ENCODE data around the gene PDRG1.
"Not testable (repeated sequence)": the region's sequence is repeated elsewhere in the genome, so short reads cannot be mapped to it uniquely, and the experiment has no call there.

Gene PDRG1

GRCh38 chr20:31966991-31967655 lies 15.3 kb upstream of the PDRG1 start:
- DNase-seq (ENCODE audit: low read depth), result no peak

- DNase-seq (ENCODE audit: low read depth), result no peak
Measured at GRCh38 chr20:31963889-31964288, 12.0 kb upstream of the PDRG1 start.

GRCh38 chr20:31962761-31963160 lies 10.9 kb upstream of the PDRG1 start:
- DNase-seq (ENCODE audit: low read depth), result no peak

- no peak for DNase-seq (ENCODE audit: low read depth)
Measured at GRCh38 chr20:31956556-31957526, 5.0 kb upstream of the PDRG1 start.

GRCh38 chr20:31954500-31954899 lies 2.7 kb upstream of the PDRG1 start:
- DNase-seq (ENCODE audit: low read depth), result no peak

- DNase-seq (ENCODE audit: low read depth), result no peak
Measured at GRCh38 chr20:31953556-31954148, 1.8 kb upstream of the PDRG1 start.

GRCh38 chr20:31951203-31951529 lies 680 bp downstream of the PDRG1 start:
- DNase-seq (ENCODE audit: low read depth), result no peak

GRCh38 chr20:31949877-31950646 lies 1.8 kb downstream of the PDRG1 start:
- no peak for DNase-seq (ENCODE audit: low read depth)

GRCh38 chr20:31948008-31948407 lies 3.8 kb downstream of the PDRG1 start:
- no peak for DNase-seq (ENCODE audit: low read depth)

GRCh38 chr20:31945785-31946184 lies 6.1 kb downstream of the PDRG1 start:
- no peak for DNase-seq (ENCODE audit: low read depth)

GRCh38 chr20:31945319-31945718 lies 6.5 kb downstream of the PDRG1 start:
- DNase-seq (ENCODE audit: low read depth), result no peak

- no peak for DNase-seq (ENCODE audit: low read depth)
Measured at GRCh38 chr20:31943052-31943471, 8.8 kb downstream of the PDRG1 start.

GRCh38 chr20:31939661-31940060 lies 12.2 kb downstream of the PDRG1 start:
- no peak for DNase-seq (ENCODE audit: low read depth)

- no peak for DNase-seq (ENCODE audit: low read depth)
Measured at GRCh38 chr20:31937820-31938219, 14.0 kb downstream of the PDRG1 start.

GRCh38 chr20:31936420-31936819 lies 15.4 kb downstream of the PDRG1 start:
- no peak for DNase-seq (ENCODE audit: low read depth)

GRCh38 chr20:31934968-31935764 lies 16.7 kb downstream of the PDRG1 start:
- no peak for DNase-seq (ENCODE audit: low read depth)

- DNase-seq (ENCODE audit: low read depth), result no peak
Measured at GRCh38 chr20:31934491-31934890, 17.4 kb downstream of the PDRG1 start.

GRCh38 chr20:31933698-31934097 lies 18.1 kb downstream of the PDRG1 start:
- DNase-seq (ENCODE audit: low read depth), result no peak

- DNase-seq (ENCODE audit: low read depth), result no peak
Measured at GRCh38 chr20:31930779-31931178, 21.1 kb downstream of the PDRG1 start.

- not testable (repeated sequence) for DNase-seq (ENCODE audit: low read depth)
Measured at GRCh38 chr20:31929631-31930030, 22.2 kb downstream of the PDRG1 start.

GRCh38 chr20:31927627-31928159 lies 24.2 kb downstream of the PDRG1 start:
- no peak for DNase-seq (ENCODE audit: low read depth)

Measured in stimulated activated CD8-positive, alpha-beta memory T cell treated with anti-CD3 and anti-CD28 coated beads, Interleukin-15, amount 100 ng/mL, for 1 hour (primary cell).